SKM-1 (cell line): ENCODE results near the gene CASS4.

Experiments used
- DNase-seq: peaks from one replicate; lab custom pipeline; 2025; ENCODE audit not compliant: unreplicated experiment; lab: John Stamatoyannopoulos, UW

CASS4 gene

GRCh38 chr20:56442389-56443365, 30.6 kb downstream of the CASS4 start:
- no peak for DNase-seq

- DNase-seq, result no peak
These were observed 31.8 kb downstream of the CASS4 start for GRCh38 chr20:56443654-56444540.

GRCh38 chr20:56445130-56445529, 33.1 kb downstream of the CASS4 start:
- DNase-seq, result no peak

- no peak for DNase-seq
These were observed 33.5 kb downstream of the CASS4 start for GRCh38 chr20:56445540-56445939.

- no peak for DNase-seq
These were observed 35.2 kb downstream of the CASS4 start for GRCh38 chr20:56447227-56447626.

GRCh38 chr20:56449459-56449858, 37.4 kb downstream of the CASS4 start:
- no peak for DNase-seq

GRCh38 chr20:56451056-56451765, 39.2 kb downstream of the CASS4 start:
- DNase-seq, result no peak

- DNase-seq, result no peak
These were observed 41.3 kb downstream of the CASS4 start for GRCh38 chr20:56453352-56453751.

GRCh38 chr20:56454754-56455153, 42.7 kb downstream of the CASS4 start:
- no peak for DNase-seq

- DNase-seq, result no peak
These were observed 46.3 kb downstream of the CASS4 start for GRCh38 chr20:56458206-56458821.

- DNase-seq, result no peak
These were observed 48.4 kb downstream of the CASS4 start for GRCh38 chr20:56460459-56460858.

GRCh38 chr20:56461576-56461975, 49.5 kb downstream of the CASS4 start:
- no peak for DNase-seq

GRCh38 chr20:56463428-56463827, 51.4 kb downstream of the CASS4 start:
- DNase-seq, result peak; percentile 30

GRCh38 chr20:56465997-56466396, 53.9 kb downstream of the CASS4 start:
- peak; percentile 29 for DNase-seq

GRCh38 chr20:56467968-56468315, 55.9 kb downstream of the CASS4 start:
- no peak for DNase-seq

- peak; percentile 73 for DNase-seq
These were observed 56.4 kb downstream of the CASS4 start, which contains the start of gene RTF2 for GRCh38 chr20:56468316-56469076. Gene RTF2, plus strand, starts transcription at chr20:56468627. Its CDS starts 71 bp downstream, at chr20:56468698.

GRCh38 chr20:56469077-56469449, 57.0 kb downstream of the CASS4 start:
- DNase-seq, result no peak

GRCh38 chr20:56483970-56484369, 71.9 kb downstream of the CASS4 start:
- DNase-seq, result no peak

GRCh38 chr20:56487216-56487615, 75.2 kb downstream of the CASS4 start:
- peak; percentile 8 for DNase-seq

GRCh38 chr20:56488566-56488965, 76.5 kb downstream of the CASS4 start:
- no peak for DNase-seq
